Stimulated activated naive CD4-positive, alpha-beta T cell treated with Interleukin-2 at 50 U/mL for 16 hours (primary cell): ENCODE results near the gene ATP5F1E.
A peak's percentile ranks its signal among the peaks of the same experiment; 100 is the strongest.
"Not testable (repeated sequence)": the region's sequence is repeated elsewhere in the genome, so short reads cannot be mapped to it uniquely, and the experiment has no call there.

ENCODE experiments used
- DNase-seq: peaks from one replicate; lab custom pipeline; 2025; lab: John Stamatoyannopoulos, UW

ATP5F1E gene

GRCh38 chr20:59019217-59019616 is 12.9 kb downstream of the ATP5F1E start, which contains the start of gene TUBB1:
TSS of gene TUBB1 (plus strand) at chr20:59019429. CDS start at chr20:59019523, 94 bp downstream.
- no peak for DNase-seq

GRCh38 chr20:59018817-59019216 is 13.3 kb downstream of the ATP5F1E start:
- no peak for DNase-seq

- DNase-seq: no peak
Measured at GRCh38 chr20:59017493-59018231, 14.5 kb downstream of the ATP5F1E start.

GRCh38 chr20:59016795-59017492 is 15.2 kb downstream of the ATP5F1E start:
- DNase-seq: no peak

GRCh38 chr20:59015812-59016711 is 16.1 kb downstream of the ATP5F1E start:
- DNase-seq: no peak

- no peak for DNase-seq
Measured at GRCh38 chr20:59015411-59015810, 16.7 kb downstream of the ATP5F1E start.

GRCh38 chr20:59014680-59015389 is 17.3 kb downstream of the ATP5F1E start:
- DNase-seq: no peak

- no peak for DNase-seq
Measured at GRCh38 chr20:59013959-59014608, 18.1 kb downstream of the ATP5F1E start.

- DNase-seq: no peak
Measured at GRCh38 chr20:59013031-59013951, 18.8 kb downstream of the ATP5F1E start.

- not testable (repeated sequence) for DNase-seq
Measured at GRCh38 chr20:59011874-59012157, 20.3 kb downstream of the ATP5F1E start.

GRCh38 chr20:59010995-59011873 is 20.9 kb downstream of the ATP5F1E start:
- no peak for DNase-seq

GRCh38 chr20:59010321-59010994 is 21.7 kb downstream of the ATP5F1E start:
- no peak for DNase-seq

- DNase-seq: no peak
Measured at GRCh38 chr20:59008715-59009336, 23.3 kb downstream of the ATP5F1E start.

GRCh38 chr20:59007665-59008511 is 24.2 kb downstream of the ATP5F1E start:
- DNase-seq: no peak

- DNase-seq: peak; percentile 46
Measured at GRCh38 chr20:59006864-59007664, 25.1 kb downstream of the ATP5F1E start, which contains the start of gene CTSZ. TSS of gene CTSZ (minus strand) at chr20:59007254. CDS start at chr20:59007128, 126 bp downstream.

GRCh38 chr20:59006167-59006863 is 25.8 kb downstream of the ATP5F1E start:
- DNase-seq: no peak
